GM18520 (cell line): ENCODE measurements around the gene UGT1A4.
"Not testable (repeated sequence)": the region's sequence is repeated elsewhere in the genome, so short reads cannot be mapped to it uniquely, and the experiment has no call there.

ENCODE experiments used
- ATAC-seq: cut with Tn5 transposase; IDR thresholded peaks from one replicate; pipeline ENCODE4 v1.9.1; 2021; ENCODE audit not compliant: unreplicated experiment

UGT1A4 gene

GRCh38 chr2:233746475-233747282 is 28.1 kb downstream of the UGT1A4 start:
- ATAC-seq, result no peak

DNA sequence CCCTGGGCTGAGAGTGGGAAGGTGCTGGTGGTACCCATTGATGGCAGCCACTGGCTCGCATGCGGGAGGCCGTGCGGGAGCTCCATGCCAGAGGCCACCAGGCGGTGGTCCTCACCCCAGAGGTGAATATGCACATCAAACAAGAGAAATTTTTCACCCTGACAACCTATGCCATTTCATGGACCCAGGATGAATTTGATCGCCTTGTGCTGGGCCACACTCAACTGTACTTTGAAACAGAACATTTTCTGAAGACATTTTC is 28.7 kb downstream of the UGT1A4 start:
- ATAC-seq, result no peak

GRCh38 chr2:233750689-233751088 is 32.2 kb downstream of the UGT1A4 start:
- not testable (repeated sequence) for ATAC-seq

- not testable (repeated sequence) for ATAC-seq
Observed at GRCh38 chr2:233751212-233752009, 32.9 kb downstream of the UGT1A4 start.

- ATAC-seq, result no peak
Observed at GRCh38 chr2:233754872-233755611, 36.5 kb downstream of the UGT1A4 start.

DNA sequence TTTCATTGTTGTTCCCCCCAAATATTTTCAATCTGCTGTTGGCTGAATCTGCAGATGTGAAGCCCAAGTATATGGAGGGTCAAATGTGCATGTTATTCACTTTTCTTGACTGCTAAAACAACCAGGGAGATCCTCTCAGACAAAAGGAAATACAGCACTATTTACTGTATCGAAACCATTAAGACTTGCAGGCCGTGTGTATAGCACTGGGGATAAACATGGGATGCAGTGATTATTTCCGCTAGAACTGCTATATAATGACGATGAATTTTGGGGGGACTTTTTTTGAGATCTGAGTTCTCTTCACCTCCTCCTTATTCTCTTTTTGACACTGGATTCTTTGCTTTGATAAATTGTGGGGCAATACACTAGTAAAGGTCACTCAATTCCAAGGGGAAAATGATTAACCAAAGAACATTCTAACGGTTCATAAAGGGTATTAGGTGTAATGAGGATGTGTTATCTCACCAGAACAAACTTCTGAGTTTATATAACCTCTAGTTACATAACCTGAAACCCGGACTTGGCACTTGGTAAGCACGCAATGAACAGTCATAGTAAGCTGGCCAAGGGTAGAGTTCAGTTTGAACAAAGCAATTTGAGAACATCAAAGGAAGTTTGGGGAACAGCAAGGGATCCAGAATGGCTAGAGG is 38.0 kb downstream of the UGT1A4 start:
- ATAC-seq, result no peak

DNA sequence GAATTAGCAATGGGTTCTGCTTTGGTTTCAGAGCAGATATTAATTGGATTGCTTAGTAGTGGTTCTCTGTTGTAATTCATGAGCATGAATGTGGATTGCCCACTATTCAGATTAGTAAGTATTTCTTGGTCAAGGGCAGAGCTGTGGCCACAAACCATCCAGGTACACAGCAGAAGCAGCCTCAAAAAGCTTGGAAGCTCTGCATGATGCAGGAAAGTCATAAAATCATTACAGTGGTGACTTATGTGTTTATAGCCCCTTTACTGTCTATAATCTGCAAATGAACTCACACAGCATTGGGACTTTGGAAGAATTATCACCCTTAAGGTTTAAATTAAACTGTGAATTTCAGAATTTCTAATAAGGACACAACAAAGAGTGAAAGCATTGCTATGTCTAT is 39.6 kb downstream of the UGT1A4 start:
- no peak for ATAC-seq

GRCh38 chr2:233758849-233759248 is 40.3 kb downstream of the UGT1A4 start:
- ATAC-seq, result no peak

- ATAC-seq, result no peak
Observed at GRCh38 chr2:233760043-233760442, 41.5 kb downstream of the UGT1A4 start, which contains the start of gene UGT1A1. Gene UGT1A1, plus strand, starts transcription at chr2:233760270. Its CDS starts 18 bp downstream, at chr2:233760288.

GRCh38 chr2:233761040-233761769 is 42.7 kb downstream of the UGT1A4 start:
- no peak for ATAC-seq

- no peak for ATAC-seq
Observed at GRCh38 chr2:233764264-233764663, 45.7 kb downstream of the UGT1A4 start.

DNA sequence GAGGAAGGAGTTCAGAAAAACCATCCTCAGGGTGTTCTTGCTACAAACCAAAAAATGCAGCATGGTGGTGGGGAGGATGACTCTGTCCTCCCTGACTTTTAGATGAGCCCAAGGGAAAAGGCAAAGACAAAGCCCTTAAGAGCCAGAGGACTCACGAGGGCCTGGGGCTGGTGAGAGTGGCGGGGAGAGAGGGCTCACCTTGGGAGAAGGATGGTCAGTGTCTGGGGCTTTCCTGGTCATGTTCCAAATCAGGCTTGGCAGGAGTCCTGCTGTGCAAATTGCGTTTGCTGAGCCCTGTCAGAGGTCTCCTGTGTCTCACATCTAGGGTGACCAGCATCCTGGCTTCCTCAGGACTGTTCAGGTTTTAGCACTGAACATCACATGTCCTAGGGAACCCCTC is 46.2 kb downstream of the UGT1A4 start:
- no peak for ATAC-seq

GRCh38 chr2:233766416-233766815 is 47.9 kb downstream of the UGT1A4 start:
- ATAC-seq, result no peak

GRCh38 chr2:233768076-233768475 is 49.5 kb downstream of the UGT1A4 start:
- ATAC-seq, result no peak

DNA sequence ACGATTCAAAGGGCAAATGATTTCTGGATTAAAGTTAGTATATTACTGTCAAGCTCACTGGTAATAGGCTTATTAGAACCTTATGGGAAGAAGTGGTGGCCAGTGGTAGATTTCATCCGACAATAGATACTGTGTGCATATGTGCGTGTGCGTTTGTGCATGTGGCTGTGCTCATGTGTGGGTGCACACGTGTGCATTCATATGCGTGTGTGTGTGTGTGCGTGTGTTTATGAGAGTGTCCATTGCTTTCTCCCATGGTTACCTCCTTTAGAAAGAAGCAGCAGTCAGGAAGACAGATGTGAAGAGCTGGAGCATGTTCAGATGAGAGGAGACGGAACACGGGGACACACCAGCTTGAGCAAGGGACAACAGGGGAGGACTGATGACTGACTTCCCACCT is 50.7 kb downstream of the UGT1A4 start:
- ATAC-seq, result no peak

DNA sequence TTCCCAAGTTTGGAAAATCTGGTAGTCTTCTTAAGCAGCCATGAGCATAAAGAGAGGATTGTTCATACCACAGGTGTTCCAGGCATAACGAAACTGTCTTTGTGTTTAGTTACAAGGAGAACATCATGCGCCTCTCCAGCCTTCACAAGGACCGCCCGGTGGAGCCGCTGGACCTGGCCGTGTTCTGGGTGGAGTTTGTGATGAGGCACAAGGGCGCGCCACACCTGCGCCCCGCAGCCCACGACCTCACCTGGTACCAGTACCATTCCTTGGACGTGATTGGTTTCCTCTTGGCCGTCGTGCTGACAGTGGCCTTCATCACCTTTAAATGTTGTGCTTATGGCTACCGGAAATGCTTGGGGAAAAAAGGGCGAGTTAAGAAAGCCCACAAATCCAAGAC is 53.6 kb downstream of the UGT1A4 start:
- ATAC-seq, result no peak

GRCh38 chr2:233772583-233772982 is 54.0 kb downstream of the UGT1A4 start:
- no peak for ATAC-seq

GRCh38 chr2:233773854-233774253 is 55.3 kb downstream of the UGT1A4 start:
- no peak for ATAC-seq

DNA sequence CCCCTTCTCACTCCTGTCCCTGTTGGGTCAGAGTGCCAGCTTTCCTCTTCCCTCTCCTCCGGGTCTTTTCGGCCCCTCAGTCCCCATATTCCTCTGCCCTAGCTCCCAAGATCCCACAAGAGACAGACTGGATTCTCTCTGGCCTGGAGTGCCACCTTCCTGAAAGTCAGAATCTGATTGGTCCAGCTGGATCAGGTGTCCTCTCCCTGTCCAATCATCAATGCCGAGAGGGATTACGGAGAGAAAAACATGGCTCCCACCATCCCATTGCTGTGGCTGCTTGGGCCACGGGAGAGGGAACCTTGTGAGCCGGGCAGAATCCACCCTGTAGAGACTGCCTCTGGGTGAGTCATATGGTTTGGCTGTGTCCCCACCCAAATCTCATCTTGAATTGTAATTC is 56.9 kb downstream of the UGT1A4 start:
- no peak for ATAC-seq

- ATAC-seq, result no peak
Observed at GRCh38 chr2:233778030-233778429, 59.5 kb downstream of the UGT1A4 start, which contains the start of gene MROH2A. Gene MROH2A, plus strand, starts transcription at chr2:233778330. Its CDS starts 1,029 bp downstream, at chr2:233779359.
